COLO829 (cell line): ENCODE measurements around the gene FGD5.
A peak's percentile ranks its signal among the peaks of the same experiment; 100 is the strongest.

Experiments used
- DNase-seq: peaks from one replicate; pipeline ENCODE4 v3.0.0; 2012; ENCODE audit warnings: low spot score

Gene FGD5, protein sequence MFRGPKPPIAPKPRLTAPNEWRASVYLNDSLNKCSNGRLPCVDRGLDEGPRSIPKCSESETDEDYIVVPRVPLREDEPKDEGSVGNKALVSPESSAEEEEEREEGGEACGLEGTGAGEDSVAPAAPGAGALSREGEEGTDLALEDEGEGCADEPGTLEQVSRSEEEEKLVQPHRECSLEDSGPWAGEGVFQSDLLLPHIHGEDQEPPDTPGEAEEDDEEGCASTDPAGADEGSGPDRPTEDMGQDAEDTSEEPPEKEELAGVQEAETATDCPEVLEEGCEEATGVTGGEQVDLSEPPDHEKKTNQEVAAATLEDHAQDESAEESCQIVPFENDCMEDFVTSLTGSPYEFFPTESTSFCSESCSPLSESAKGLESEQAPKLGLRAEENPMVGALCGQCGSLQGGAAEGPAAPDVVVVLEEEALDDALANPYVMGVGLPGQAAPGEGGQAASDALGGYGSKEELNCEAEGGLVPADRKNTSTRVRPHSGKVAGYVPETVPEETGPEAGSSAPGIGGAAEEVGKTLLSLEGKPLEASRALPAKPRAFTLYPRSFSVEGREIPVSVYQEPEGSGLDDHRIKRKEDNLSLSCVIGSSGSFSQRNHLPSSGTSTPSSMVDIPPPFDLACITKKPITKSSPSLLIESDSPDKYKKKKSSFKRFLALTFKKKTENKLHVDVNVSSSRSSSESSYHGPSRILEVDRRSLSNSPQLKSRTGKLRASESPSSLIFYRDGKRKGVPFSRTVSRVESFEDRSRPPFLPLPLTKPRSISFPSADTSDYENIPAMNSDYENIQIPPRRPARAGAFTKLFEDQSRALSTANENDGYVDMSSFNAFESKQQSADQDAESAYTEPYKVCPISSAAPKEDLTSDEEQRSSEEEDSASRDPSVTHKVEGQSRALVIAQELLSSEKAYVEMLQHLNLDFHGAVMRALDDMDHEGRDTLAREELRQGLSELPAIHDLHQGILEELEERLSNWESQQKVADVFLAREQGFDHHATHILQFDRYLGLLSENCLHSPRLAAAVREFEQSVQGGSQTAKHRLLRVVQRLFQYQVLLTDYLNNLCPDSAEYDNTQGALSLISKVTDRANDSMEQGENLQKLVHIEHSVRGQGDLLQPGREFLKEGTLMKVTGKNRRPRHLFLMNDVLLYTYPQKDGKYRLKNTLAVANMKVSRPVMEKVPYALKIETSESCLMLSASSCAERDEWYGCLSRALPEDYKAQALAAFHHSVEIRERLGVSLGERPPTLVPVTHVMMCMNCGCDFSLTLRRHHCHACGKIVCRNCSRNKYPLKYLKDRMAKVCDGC (N-terminal part only)

GRCh38 chr3:14818804-14819500 is at the start of gene FGD5:
FGD5 (plus strand) TSS chr3:14818962; CDS start chr3:14819072, 110 bp downstream.
- DNase-seq, result no peak

- no peak for DNase-seq
Observed at GRCh38 chr3:14769544-14770325, 49.0 kb upstream of the FGD5 start.

DNA sequence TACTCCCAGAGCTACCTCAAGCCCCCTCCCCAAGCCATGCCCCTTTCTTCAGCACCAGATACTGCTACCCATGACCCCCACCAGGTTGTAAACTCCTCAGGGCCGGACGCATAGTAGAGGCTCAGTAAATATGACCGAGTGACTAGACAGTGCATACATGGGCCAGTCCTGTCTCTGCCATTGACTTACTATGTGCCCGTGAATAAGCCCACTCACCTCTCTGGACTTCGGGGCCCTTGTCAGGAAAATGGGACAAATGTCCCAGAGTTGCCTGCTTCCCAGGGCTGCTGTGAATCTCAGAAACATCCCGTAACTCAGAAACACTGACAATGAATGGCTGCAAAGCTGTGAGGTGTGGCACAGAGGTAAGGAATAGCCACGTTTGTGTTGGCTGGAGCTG is 48.2 kb upstream of the FGD5 start:
- no peak for DNase-seq

DNA sequence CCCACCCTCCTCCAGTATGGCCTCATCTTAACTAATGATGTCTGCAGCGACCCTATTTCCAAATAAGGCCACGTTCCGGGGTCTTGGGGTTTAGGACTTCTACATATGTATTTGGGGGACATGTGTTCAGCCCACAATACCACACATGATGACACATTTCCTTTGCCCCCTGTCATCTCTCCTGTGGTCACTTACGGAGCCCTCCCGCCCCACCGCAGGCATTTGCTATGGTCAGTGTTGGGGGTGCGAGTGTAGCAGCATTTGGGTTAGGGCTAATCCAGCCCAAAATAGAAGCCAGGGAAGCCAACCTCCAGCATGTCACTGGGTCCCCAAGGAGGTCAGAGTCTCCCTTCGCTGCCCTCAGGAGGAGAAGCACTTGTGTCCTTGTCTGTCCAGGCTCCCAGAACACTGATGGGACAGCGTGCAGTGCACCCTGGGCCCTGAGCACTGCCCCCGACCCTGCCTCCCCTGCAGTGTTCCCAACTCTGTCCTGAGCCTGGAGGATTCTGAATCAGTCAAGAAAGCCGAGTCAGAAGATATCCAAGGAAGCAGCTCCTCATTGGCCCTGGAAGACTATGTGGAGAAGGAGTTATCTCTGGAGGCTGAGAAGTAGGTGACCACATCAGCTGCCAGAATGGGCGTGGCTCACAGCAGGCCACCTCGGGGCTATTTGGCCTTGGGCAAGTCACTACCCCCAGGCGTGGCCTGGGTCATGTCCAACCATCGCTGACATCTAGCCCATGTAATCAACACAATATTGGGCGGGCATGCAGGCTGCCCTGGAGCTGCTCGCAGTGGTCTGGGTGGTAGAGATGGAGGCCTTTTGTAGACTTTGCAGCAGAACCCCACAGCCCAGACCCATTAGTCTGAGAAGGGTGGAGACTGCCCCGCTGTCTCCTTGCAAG is 46.9 kb upstream of the FGD5 start:
- no peak for DNase-seq

- no peak for DNase-seq
Observed at GRCh38 chr3:14772533-14773138, 46.1 kb upstream of the FGD5 start.

DNA sequence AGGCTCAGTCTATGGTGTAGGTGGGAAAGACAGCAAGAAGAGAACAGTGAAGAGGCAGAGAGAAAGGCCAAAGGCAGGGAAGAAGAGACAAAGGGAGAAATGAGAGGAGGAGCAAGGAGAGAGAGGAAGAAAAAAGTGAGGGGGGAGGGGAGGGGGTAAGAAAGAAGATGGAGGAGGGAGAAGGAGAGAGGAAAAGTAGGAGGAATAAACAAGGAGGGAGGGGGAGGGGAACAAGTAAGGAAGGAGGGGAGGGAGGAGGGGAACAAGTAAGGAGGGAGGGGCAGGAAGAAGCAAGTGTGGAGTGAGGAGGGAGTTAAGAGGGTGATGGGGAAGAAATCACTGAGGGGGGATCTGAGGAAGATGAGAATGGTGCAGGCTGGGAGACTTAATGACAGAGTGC is 45.5 kb upstream of the FGD5 start:
- DNase-seq, result no peak

GRCh38 chr3:14773691-14774128 is 45.1 kb upstream of the FGD5 start:
- DNase-seq, result no peak

DNA sequence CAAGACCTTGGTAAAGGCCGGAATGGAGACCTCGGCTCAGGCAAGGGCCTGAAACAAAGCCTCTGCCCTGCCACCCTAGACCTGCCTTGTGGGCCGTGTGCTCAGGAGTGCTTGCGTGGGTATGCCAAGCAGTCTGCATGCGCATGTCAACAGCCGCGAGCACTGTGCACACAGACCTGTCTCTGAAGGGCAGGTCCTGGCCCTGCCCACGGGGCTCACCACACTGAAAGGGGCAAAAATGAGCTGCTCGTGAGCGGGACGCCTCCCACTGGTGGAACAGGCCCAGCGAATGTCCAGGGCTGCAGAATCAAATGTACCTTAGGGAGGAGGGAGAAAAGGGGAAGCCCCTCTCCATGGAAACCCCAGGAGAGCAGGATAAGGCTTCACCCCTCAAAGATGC is 44.3 kb upstream of the FGD5 start:
- DNase-seq, result no peak

GRCh38 chr3:14775011-14775410 is 43.8 kb upstream of the FGD5 start:
- DNase-seq, result no peak

GRCh38 chr3:14775563-14775962 is 43.2 kb upstream of the FGD5 start:
- no peak for DNase-seq

GRCh38 chr3:14779069-14779685 is 39.6 kb upstream of the FGD5 start:
- DNase-seq, result no peak

GRCh38 chr3:14780927-14781507 is 37.7 kb upstream of the FGD5 start:
- peak; percentile 42 for DNase-seq

DNA sequence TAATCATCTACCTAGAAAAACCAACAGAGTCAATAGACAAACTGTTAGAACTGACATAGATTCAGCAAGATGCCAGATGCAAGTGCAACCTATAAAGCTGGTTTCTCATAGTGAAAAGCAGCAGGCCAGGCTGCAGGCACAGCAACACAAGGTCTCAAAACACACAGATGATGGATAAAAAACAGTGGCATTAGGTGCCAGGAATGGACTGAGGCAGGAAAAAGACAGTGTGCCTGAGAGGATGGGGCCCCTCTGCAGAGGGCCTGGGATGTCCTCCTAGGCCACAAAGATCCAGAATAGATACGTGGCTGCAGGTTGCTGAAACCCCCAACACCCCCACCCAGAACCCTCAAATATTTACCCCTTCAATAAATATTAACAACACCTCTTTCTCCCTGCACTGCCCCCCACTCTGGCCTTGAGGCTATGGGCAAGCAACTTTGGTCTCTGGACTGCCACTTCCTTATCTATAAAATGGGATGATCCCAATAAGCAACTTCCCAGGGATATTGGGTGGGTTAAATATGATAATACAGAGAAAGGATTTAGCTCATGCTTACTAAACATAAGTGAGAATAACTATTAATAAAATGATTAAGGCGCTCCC is 35.2 kb upstream of the FGD5 start:
- DNase-seq, result no peak

GRCh38 chr3:14784087-14784681 is 34.6 kb upstream of the FGD5 start:
- DNase-seq, result no peak

DNA sequence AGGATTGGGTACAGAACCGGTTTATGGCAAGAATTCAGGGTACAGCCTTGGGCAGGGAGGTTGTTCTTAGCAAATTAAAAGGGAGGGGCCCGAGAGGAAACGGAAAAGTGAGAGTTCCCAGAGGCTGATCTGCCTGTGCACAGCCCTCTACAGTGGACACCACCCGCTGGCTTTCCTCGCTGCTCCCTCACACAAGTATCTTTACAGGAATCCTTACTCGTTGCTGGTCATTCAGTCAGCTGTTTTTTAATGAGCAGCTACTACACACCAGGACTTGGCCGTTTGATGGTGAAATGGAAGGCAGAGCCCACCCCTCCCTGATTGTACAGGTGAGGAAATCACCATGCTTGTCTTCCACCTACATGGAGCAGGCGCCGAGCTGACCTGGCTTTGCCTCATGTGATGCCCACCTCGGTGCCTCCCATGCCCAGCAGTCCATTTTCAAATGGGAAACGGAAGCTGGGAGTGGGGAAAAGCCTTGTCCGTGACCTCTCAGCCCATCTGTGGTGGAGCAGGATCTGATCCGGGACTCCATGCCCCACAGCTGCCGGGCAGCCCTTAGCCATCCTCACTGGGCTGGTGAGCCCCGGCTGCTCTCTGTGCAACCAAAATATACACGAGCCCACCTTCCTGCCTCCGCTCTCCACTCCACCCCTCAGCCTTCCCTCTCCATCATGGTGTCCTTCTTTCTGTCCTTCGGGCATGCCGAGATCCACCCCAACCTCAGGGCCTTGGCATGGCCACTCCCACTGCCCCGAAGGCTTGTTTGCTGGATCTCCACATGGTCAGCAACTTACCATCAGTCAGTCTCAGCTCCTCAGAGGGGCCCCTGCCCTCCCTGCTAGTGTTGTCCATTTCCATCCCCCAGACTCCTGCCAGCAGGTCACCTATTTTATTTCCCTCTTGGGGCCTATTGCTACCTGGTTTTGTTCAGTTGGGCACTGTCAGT is 33.3 kb upstream of the FGD5 start:
- DNase-seq, result no peak

- no peak for DNase-seq
Observed at GRCh38 chr3:14786369-14786768, 32.4 kb upstream of the FGD5 start.
